Heart left ventricle (tissue), 13 donors: ENCODE measurements around the gene AGRN.
A peak's percentile ranks its signal among the peaks of the same experiment; 100 is the strongest.

Source experiments
- CTCF ChIP-seq, 12 donors: fragments of 200-600 bp; sonication (generic) in 4 of 12; IDR thresholded peaks; one replicate each; pipeline versions ENCODE4 v1.5.0 to v1.8.0; 2018 to 2022; ENCODE audit warnings: antibody characterized with exemption in 12 of 12, mild to moderate bottlenecking in 5 of 12
- POLR2A ChIP-seq, 2 donors: fragments of 450-650 bp; IDR thresholded peaks; one replicate each; pipeline ENCODE4 v1.6.1; 2017; ENCODE audit warnings: antibody characterized with exemption in 2 of 2, mild to moderate bottlenecking in 2 of 2, moderate library complexity in 2 of 2
- donor health status: ischemic (EF 13 %, LVEDD 7.1; RV severe dilation, severe dysfunction).
- donor health status: DM: no; HTN: yes; CAD: no.
- donor health status: DM: no; HTN: no; CAD: no.
- donor health status: ischemic (EF 25% LVEDD 6.9; RV normal size, moderate dysfunction).
- donor health status: ischemic (EF 25% LVEDD 5.7; RV mildly dilated, moderate dysfunction).
- donor health status: ischemic (EF 35%, LVEDD 5.7; RV mildly dilated, moderate dysfunction).
- donor health status: nonischemic (EF 11% LVEDD 7.7; RV severe dilation, severe dysfunction).
- donor health status: DM: yes; HTN: yes; CAD: no.
- donor health status: PGD.
- donor health status: ischemic (EF 29% LVEDD 5.4; RV normal size, mild dysfunction).
- donor health status: nonischemic (EF 23%, LVEDD 6.1; RV moderate dilation, normal function).

- TF ChIP-seq CTCF (IDR thresholded peaks at IDR 0.05) (no peak), POLR2A (IDR thresholded peaks at IDR 0.05) (peak in 1 of 2 donors; percentile 60)
Observed at GRCh38 chr1:981955-982558, 37.9 kb upstream of the AGRN start, which contains the start of gene PERM1.
